Ovary (tissue), 9 donors: Measurements from ENCODE around the gene CERS6. TPM values are rescaled to one million over a fixed set of nuclear protein-coding genes. Genes with fewer than 3 reads are reported as not detected.

Source experiments
- DNase-seq, 5 donors: peaks; one replicate each; pipeline ENCODE4 v3.0.0-alpha.2; 2019 to 2020
- H3K27ac ChIP-seq, 2 donors: fragments of 200-600 bp; one replicate each; pipeline versions ENCODE4 v1.5.1 to v1.8.0; 2019 to 2022
- H3K27me3 ChIP-seq: fragments of 200-600 bp; one replicate; pipeline ENCODE4 v1.8.0; 2022
- H3K36me3 ChIP-seq: fragments of 200-600 bp; sonication (generic); one replicate; pipeline ENCODE4 v1.5.1; 2019
- H3K4me1 ChIP-seq: one replicate; pipeline ENCODE4 v1.8.1; 2013; ENCODE audit warnings: mild to moderate bottlenecking, moderate library complexity; ENCODE audit not compliant: insufficient read depth
- H3K4me3 ChIP-seq: fragments of 200-600 bp; sonication (generic); one replicate; pipeline ENCODE4 v1.5.1; 2017
- H3K9me3 ChIP-seq, 2 donors: fragments of 200-600 bp in 1 of 2; sonication (generic) in 1 of 2; one replicate each; pipeline versions ENCODE4 v1.5.1 to v1.8.1; 2013 to 2019; ENCODE audit warnings: mild to moderate bottlenecking in 1 of 2, moderate library complexity in 1 of 2
- EP300 ChIP-seq: sonication (generic); formaldehyde crosslinking; IDR thresholded peaks from one replicate; pipeline ENCODE4 v1.6.1; 2017; ENCODE audit warnings: antibody characterized with exemption
- POLR2A ChIP-seq: fragments of 450-650 bp; IDR thresholded peaks from one replicate; pipeline ENCODE4 v1.6.1; 2017; ENCODE audit warnings: antibody characterized with exemption, mild to moderate bottlenecking, moderate library complexity
- WGBS, 3 donors: extraction: QIAGEN DNeasy Blood & Tissue Kit in 1 of 3; methylation state at CpG; one replicate each; pipeline versions ENCODE4 v1.1.5 to v1.1.7; 2013 to 2017; 5-methylcytosine and 5-hydroxymethylcytosine counted together
- intact Hi-C, 4 donors: fragments of 100-400 bp; cut with DNase I; formaldehyde crosslinking; loops; one replicate each; pipeline versions ENCODE4 v1.11.0 to v1.15.1; 2022 to 2023
- polyA plus RNA-seq, 2 donors: library from polyadenylated mRNA; stranded (reverse); fragments of 200-250 nt in 1 of 2; fragments of 350-450 nt in 1 of 2; fragmentation: Illumina TruSeq in 1 of 2; extraction: RNeasy Lipid Tissue Mini Kit (QIAGEN cat#74804) in 1 of 2; gene quantifications; one replicate each; pipeline ENCODE4 v1.2.3, GENCODE V29; 2013 to 2014
- total RNA-seq, 7 donors: library from RNA; depleted of rRNA in 2 of 7; stranded (reverse); fragments of >200 nt in 2 of 7; fragmentation: NEBNext Ultra II Directional in 3 of 7; extraction: Animal tissue kit (Norgen Biotek cat#: 25700) in 3 of 7; gene quantifications; one replicate each; pipeline versions ENCODE4 v1.1.0 to v1.2.4, GENCODE V29; 2016 to 2023
- TF ChIP-seq, protein P1 (sequence below), 3 donors: fragments of 450-650 bp in 2 of 3; fragments of 200-600 bp in 1 of 3; IDR thresholded peaks; one replicate each; pipeline versions ENCODE4 v1.5.1 to v1.8.0; 2016 to 2022; ENCODE audit warnings: antibody characterized with exemption in 3 of 3, mild to moderate bottlenecking in 1 of 3
- donor health status: DM: no; HTN: no; CAD: no; lungs with moderate emphysema.
- donor health status: DM: no; HTN: no; CAD: no.
- donor health status: Bipolar disorder and iron deficiency.
- donor health status: DM: yes; HTN: yes; CAD: no.
- donor health status: DM: no; HTN: no; CAD: no.
- donor health status: DM: yes; HTN: yes; CAD: no.

The CERS6 gene
- total and polyA plus RNA-seq, 9 donors: 11.5 to 30.8 (median 24.9) TPM

DNA sequence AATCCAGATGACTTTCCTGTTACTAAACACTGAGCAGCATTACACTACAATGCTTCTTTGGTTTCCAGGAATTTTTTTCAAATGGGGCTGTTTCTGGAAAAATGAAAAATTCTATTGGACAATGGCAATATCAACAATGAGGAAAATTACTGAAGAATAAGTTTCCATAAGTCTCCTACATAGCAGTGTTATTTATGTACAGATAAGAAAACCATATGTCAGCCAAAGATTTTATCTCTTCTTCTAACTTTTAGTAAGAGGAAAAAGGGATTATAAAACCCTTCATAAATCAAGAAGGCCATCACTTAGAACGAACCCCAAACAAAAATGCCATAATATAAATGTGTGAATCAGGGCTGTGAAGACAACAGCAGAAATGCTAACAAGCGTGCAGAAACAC is 314.7 kb downstream of the CERS6 start:
- no peak for DNase-seq
- H3K27me3 ChIP-seq: no peaks in the 10 kb centered on the region
- WGBS, 3 donors: 83 to 89% (median 88%) methylated on average over 2 of the region's 2 CpGs
- H3K9me3 ChIP-seq: no peaks in the 10 kb centered on the region
- TF ChIP-seq EP300: no peak
- no peak for TF ChIP-seq POLR2A
- TF ChIP-seq, protein P1, sequence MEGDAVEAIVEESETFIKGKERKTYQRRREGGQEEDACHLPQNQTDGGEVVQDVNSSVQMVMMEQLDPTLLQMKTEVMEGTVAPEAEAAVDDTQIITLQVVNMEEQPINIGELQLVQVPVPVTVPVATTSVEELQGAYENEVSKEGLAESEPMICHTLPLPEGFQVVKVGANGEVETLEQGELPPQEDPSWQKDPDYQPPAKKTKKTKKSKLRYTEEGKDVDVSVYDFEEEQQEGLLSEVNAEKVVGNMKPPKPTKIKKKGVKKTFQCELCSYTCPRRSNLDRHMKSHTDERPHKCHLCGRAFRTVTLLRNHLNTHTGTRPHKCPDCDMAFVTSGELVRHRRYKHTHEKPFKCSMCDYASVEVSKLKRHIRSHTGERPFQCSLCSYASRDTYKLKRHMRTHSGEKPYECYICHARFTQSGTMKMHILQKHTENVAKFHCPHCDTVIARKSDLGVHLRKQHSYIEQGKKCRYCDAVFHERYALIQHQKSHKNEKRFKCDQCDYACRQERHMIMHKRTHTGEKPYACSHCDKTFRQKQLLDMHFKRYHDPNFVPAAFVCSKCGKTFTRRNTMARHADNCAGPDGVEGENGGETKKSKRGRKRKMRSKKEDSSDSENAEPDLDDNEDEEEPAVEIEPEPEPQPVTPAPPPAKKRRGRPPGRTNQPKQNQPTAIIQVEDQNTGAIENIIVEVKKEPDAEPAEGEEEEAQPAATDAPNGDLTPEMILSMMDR (IDR thresholded peaks at IDR 0.05): no peak
- no peaks in the 10 kb centered on the region for H3K36me3 ChIP-seq
- intact Hi-C loops: loop anchor here in 1 of 4 donors (10.0 kb wide), 1 partner anchor 144 kb away; no protein-coding TSS in a partner anchor
- no peak overlapping the region for H3K27ac ChIP-seq
- no peaks in the 10 kb centered on the region for H3K4me1 ChIP-seq
- H3K4me3 ChIP-seq: no peak overlapping the region

DNA sequence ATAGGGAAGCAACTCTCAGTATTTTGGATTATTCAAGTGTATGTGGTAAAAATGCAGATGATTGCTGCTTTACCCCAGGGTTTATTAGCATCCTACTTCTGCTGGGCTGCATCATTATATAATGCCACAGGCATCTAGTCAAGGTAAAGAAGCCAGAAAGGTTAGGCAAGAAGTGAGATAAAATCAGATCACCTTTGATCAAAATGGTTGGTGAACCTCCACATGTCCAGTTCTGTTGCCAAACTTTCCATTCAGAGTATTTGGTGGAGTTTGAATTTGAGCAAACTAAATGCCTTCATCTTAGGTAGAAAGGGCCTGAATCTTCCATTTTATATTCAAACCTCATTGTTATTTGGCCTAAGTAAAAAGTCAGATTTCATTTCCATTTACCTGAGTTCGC is 316.6 kb downstream of the CERS6 start:
- H3K9me3 ChIP-seq: no peaks in the 10 kb centered on the region
- no peak for DNase-seq
- TF ChIP-seq POLR2A: no peak
- no peak for TF ChIP-seq EP300
- TF ChIP-seq, protein P1 (IDR thresholded peaks at IDR 0.05): no peak
- no peak overlapping the region for H3K27ac ChIP-seq
- no peaks in the 10 kb centered on the region for H3K36me3 ChIP-seq
- intact Hi-C loops: loop anchor here in 1 of 4 donors (10.0 kb wide), 1 partner anchor 142 kb away; no protein-coding TSS in a partner anchor
- no peaks in the 10 kb centered on the region for H3K4me1 ChIP-seq
- H3K4me3 ChIP-seq: no peak overlapping the region
- 98 to 100% (median 100%) methylated on average over 1 of the region's 1 CpG for WGBS, 3 donors
- H3K27me3 ChIP-seq: no peaks in the 10 kb centered on the region

DNA sequence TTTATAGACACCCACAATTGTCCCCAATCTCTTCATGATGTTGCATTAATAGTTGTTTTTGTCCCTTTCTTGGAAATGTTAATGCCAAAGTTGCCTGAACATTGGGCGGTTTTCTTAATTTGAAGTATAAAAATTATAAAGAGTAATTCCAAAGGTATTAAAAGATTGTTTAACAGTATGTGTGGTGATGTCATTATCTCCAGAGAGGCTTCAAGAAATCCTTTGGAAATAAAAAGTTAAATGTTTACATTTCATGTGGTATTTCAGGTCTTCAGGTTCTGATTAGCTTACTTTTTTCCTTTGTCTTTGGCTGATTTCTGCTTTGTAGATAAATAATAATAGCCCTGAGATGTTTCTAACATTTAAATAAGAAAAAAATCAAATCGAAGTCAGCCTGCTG is 317.1 kb downstream of the CERS6 start:
- Histone ChIP-seq H3K4me1 (no peaks in the 10 kb centered on the region), H3K9me3 (no peaks in the 10 kb centered on the region), H3K27ac (no peak overlapping the region), H3K36me3 (no peaks in the 10 kb centered on the region), H3K4me3 (no peak overlapping the region), H3K27me3 (no peaks in the 10 kb centered on the region)
- DNase-seq: no peak
- TF ChIP-seq, protein P1 (IDR thresholded peaks at IDR 0.05): no peak
- intact Hi-C loops: loop anchor here in 1 of 4 donors (10.0 kb wide), 1 partner anchor 142 kb away; no protein-coding TSS in a partner anchor
- 75 to 83% (median 77%) methylated on average over 2 of the region's 2 CpGs for WGBS, 3 donors

DNA sequence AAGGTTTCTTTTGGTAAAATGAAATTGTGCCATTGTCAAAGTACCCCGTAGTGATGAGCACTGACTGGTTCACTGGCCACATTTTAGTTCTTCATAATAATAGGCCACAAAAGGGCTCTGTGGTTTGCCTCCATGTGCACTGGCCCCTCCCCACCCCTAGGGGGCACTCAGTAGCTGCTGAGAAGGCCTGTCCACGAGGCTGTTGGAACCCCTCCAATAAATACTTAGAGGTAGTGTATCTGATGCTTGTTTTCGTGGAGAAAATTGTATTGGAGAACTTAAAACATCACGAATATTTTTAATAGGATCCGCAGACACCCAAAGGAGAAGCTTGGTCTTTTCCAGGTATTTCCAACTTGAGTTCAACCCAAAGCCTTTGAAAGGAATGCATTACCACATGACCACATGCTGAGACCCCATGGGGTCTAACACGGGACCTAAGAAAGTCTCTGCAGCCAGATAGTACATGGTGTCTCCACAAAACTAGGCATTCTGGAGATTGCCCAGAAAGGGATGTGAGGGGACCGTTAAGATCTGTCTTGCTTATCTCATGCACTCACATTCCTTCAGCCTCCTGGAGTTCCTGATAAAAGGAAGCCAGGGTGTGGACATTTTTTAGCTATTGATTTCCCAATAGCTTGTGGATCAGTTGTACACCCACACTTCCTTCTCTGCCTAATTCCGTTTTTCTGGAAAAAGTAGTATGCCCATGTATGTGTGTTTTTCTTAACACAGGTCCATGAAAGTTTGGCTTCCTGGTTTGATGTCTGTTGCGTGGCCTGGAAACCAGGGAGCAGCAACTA is 317.8 kb downstream of the CERS6 start:
- WGBS, 3 donors: 49 to 51% (median 51%) methylated on average over 9 of the region's 9 CpGs
- no peaks in the 10 kb centered on the region for H3K9me3 ChIP-seq
- no peak overlapping the region for H3K27ac ChIP-seq
- TF ChIP-seq, protein P1 (IDR thresholded peaks at IDR 0.05): peak; percentile 55 to 65 (median 58)
- TF ChIP-seq EP300 (no peak), POLR2A (no peak)
- DNase-seq: peak; percentile 60 to 79 (median 71)
- no peaks in the 10 kb centered on the region for H3K27me3 ChIP-seq
- no peaks in the 10 kb centered on the region for H3K36me3 ChIP-seq
- intact Hi-C loops: loop anchor here in 1 of 4 donors (10.0 kb wide), 1 partner anchor 141 kb away; no protein-coding TSS in a partner anchor
- H3K4me1 ChIP-seq: no peaks in the 10 kb centered on the region
- H3K4me3 ChIP-seq: no peak overlapping the region
